Testis (tissue), 3 donors: Measurements from ENCODE around the gene EHBP1. TPM values are rescaled to one million over a fixed set of nuclear protein-coding genes. Genes with fewer than 3 reads are reported as not detected.

Source experiments
- DNase-seq: peaks from one replicate; pipeline ENCODE4 v3.0.0-alpha.2; 2019
- H3K27ac ChIP-seq, 2 donors: fragments of 200-600 bp; sonication (generic); one replicate each; pipeline ENCODE4 v1.5.1; 2019
- H3K27me3 ChIP-seq: fragments of 200-600 bp; sonication (generic); one replicate; pipeline ENCODE4 v1.5.1; 2019
- H3K36me3 ChIP-seq: fragments of 200-600 bp; sonication (generic); one replicate; pipeline ENCODE4 v1.5.1; 2017; ENCODE audit warnings: low read depth; ENCODE audit errors: missing control alignments
- H3K4me1 ChIP-seq: fragments of 200-600 bp; sonication (generic); one replicate; pipeline ENCODE4 v1.5.1; 2019
- H3K4me3 ChIP-seq, 2 donors: fragments of 200-600 bp; sonication (generic); one replicate each; pipeline ENCODE4 v1.5.1; 2017 to 2019
- H3K9me3 ChIP-seq: fragments of 200-600 bp; sonication (generic); one replicate; pipeline ENCODE4 v1.5.1; 2017
- POLR2A ChIP-seq: fragments of 450-650 bp; IDR thresholded peaks from one replicate; pipeline ENCODE4 v1.6.1; 2017; ENCODE audit warnings: antibody characterized with exemption, mild to moderate bottlenecking, moderate library complexity
- WGBS, 2 donors: methylation state at CpG; one replicate each; pipeline ENCODE4 v1.1.5; 2018; 5-methylcytosine and 5-hydroxymethylcytosine counted together
- intact Hi-C: fragments of 100-400 bp; cut with DNase I; formaldehyde crosslinking; loops from one replicate; pipeline ENCODE4 v1.15.1; 2023; ENCODE audit warnings: low total_unique reads
- polyA plus RNA-seq: library from polyadenylated mRNA; stranded (reverse); fragments of 350-450 nt; fragmentation: Illumina TruSeq; extraction: RNeasy Lipid Tissue Mini Kit (QIAGEN cat#74804); gene quantifications from one replicate; pipeline ENCODE4 v1.2.3, GENCODE V29; 2014; ENCODE audit warnings: low read depth, low replicate concordance; ENCODE audit not compliant: insufficient read depth
- total RNA-seq, 2 donors: library from RNA; depleted of rRNA; stranded (reverse); fragments of >200 nt; gene quantifications; one replicate each; pipeline ENCODE4 v1.2.3, GENCODE V29; 2016
- TF ChIP-seq, protein P1 (sequence below), 3 experiments: fragments of 450-650 bp in 2 of 3; fragments of 200-600 bp in 1 of 3; sonication (generic) in 1 of 3; IDR thresholded peaks; one replicate each; pipeline ENCODE4 v1.5.1; 2016 to 2019; ENCODE audit warnings: antibody characterized with exemption in 3 of 3, mild to moderate bottlenecking in 2 of 3, moderate library complexity in 1 of 3

EHBP1 gene
- total and polyA plus RNA-seq, 3 donors from 2014 or later: 69.3 to 99.5 (median 86.8) TPM

DNA sequence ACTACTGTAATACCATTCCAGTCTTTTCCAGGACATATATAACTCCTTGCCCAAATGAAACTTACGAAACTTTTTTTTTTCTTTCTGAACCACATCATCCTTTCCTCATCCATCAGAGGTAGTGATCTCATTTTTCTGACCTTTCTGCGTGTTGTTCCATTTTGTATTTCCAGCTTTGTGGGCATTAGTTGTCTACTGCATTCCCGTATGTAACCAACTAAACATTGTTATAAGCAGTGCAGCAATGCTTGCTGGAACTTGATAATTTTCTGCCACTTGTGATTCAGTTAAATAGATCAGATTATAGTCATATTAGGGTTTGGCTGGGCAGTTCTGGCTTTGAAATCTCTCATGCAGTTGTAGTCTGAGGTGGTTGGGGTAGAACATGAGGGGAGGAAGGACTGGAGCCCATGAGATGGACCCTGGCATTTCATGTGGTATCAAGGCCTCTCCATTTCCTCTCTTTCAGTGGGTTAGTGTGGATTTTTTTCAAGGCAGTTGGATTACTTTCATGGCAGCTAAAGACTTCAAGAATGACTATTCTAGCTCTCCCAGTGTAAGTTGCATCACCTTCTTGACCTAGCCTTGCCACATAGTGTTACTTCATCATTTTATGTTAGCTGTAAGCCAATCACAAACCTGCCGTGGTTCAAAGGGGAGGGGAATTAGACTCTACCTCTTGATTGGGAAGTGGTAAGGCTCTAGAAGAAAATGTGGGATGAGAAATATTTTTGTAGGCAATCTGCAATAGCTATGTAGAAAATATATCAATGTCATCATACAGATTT, 80.5 kb downstream of the EHBP1 start:
- Histone ChIP-seq H3K4me1 (peaks cover 6% of the 10 kb centered on the region), H3K9me3 (no peaks in the 10 kb centered on the region), H3K27ac (no peak overlapping the region), H3K4me3 (no peak overlapping the region), H3K27me3 (no peaks in the 10 kb centered on the region), H3K36me3 (no peaks in the 10 kb centered on the region)
- no peak for DNase-seq
- 89 to 93% methylated on average over 4 of the region's 4 CpGs for WGBS, 2 donors
- intact Hi-C loops: loop anchor here (10.0 kb wide), 1 partner anchor 861 kb away; no protein-coding TSS in a partner anchor
- no peak for TF ChIP-seq POLR2A
- TF ChIP-seq, protein P1, sequence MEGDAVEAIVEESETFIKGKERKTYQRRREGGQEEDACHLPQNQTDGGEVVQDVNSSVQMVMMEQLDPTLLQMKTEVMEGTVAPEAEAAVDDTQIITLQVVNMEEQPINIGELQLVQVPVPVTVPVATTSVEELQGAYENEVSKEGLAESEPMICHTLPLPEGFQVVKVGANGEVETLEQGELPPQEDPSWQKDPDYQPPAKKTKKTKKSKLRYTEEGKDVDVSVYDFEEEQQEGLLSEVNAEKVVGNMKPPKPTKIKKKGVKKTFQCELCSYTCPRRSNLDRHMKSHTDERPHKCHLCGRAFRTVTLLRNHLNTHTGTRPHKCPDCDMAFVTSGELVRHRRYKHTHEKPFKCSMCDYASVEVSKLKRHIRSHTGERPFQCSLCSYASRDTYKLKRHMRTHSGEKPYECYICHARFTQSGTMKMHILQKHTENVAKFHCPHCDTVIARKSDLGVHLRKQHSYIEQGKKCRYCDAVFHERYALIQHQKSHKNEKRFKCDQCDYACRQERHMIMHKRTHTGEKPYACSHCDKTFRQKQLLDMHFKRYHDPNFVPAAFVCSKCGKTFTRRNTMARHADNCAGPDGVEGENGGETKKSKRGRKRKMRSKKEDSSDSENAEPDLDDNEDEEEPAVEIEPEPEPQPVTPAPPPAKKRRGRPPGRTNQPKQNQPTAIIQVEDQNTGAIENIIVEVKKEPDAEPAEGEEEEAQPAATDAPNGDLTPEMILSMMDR (IDR thresholded peaks at IDR 0.05): no peak

- Histone ChIP-seq H3K27me3 (no peaks in the 10 kb centered on the region), H3K4me1 (peaks cover 6% of the 10 kb centered on the region), H3K9me3 (no peaks in the 10 kb centered on the region), H3K4me3 (no peak overlapping the region), H3K36me3 (no peaks in the 10 kb centered on the region), H3K27ac (no peak overlapping the region)
- intact Hi-C loops: loop anchor here (10.0 kb wide), 1 partner anchor 863 kb away; no protein-coding TSS in a partner anchor
- DNase-seq: no peak
- WGBS, 2 donors: 43 to 45% methylated on average over 2 of the region's 2 CpGs
- TF ChIP-seq, protein P1 (IDR thresholded peaks at IDR 0.05): no peak
- no peak for TF ChIP-seq POLR2A
Observed at GRCh38 chr2:62787386-62787785, 81.9 kb downstream of the EHBP1 start.

GRCh38 chr2:62789518-62789917, 84.0 kb downstream of the EHBP1 start:
- TF ChIP-seq, protein P1 (IDR thresholded peaks at IDR 0.05): no peak
- TF ChIP-seq POLR2A: no peak
- Histone ChIP-seq H3K27me3 (no peaks in the 10 kb centered on the region), H3K9me3 (no peaks in the 10 kb centered on the region), H3K27ac (no peak overlapping the region), H3K4me1 (peaks cover 6% of the 10 kb centered on the region), H3K36me3 (no peaks in the 10 kb centered on the region), H3K4me3 (no peak overlapping the region)
- DNase-seq: no peak
- intact Hi-C loops: loop anchor here (10.0 kb wide), 1 partner anchor 865 kb away; no protein-coding TSS in a partner anchor
- 17 to 29% methylated on average over 3 of the region's 3 CpGs for WGBS, 2 donors

GRCh38 chr2:62789918-62790317, 84.4 kb downstream of the EHBP1 start:
- no peak overlapping the region for H3K27ac ChIP-seq
- no peaks in the 10 kb centered on the region for H3K36me3 ChIP-seq
- no peak overlapping the region for H3K4me3 ChIP-seq
- intact Hi-C loops: loop anchor here (10.0 kb wide), 1 partner anchor 865 kb away; no protein-coding TSS in a partner anchor
- H3K4me1 ChIP-seq: peaks cover 6% of the 10 kb centered on the region
- no peak for DNase-seq
- H3K27me3 ChIP-seq: no peaks in the 10 kb centered on the region
- no peak for TF ChIP-seq POLR2A
- TF ChIP-seq, protein P1 (IDR thresholded peaks at IDR 0.05): no peak
- 50 to 52% methylated on average over 3 of the region's 3 CpGs for WGBS, 2 donors
- no peaks in the 10 kb centered on the region for H3K9me3 ChIP-seq
